Liver (tissue), 3 donors: ENCODE measurements around the gene SAMD8.

Source experiments
- EGR1 ChIP-seq, 2 donors: IDR thresholded peaks; 2 replicates each; pipeline ENCODE4 v1.6.1; 2016 to 2018; ENCODE audit warnings: antibody characterized with exemption in 2 of 2, low read depth in 2 of 2
- FOXA1 ChIP-seq: IDR thresholded peaks from 2 replicates; pipeline ENCODE4 v1.6.1; 2016; ENCODE audit warnings: antibody characterized with exemption
- FOXA2 ChIP-seq: IDR thresholded peaks from 2 replicates; pipeline ENCODE4 v1.6.1; 2016; ENCODE audit warnings: antibody characterized with exemption
- GABPA ChIP-seq, 2 donors: IDR thresholded peaks in 1 of 2; conservative IDR thresholded peaks in 1 of 2; 2 replicates each; pipeline ENCODE4 v1.6.1; 2016; ENCODE audit warnings: antibody characterized with exemption in 2 of 2, mild to moderate bottlenecking in 1 of 2, moderate library complexity in 1 of 2
- JUND ChIP-seq, 2 donors: IDR thresholded peaks; 2 replicates each; pipeline ENCODE4 v1.6.1; 2016; ENCODE audit warnings: antibody characterized with exemption in 2 of 2
- RAD21 ChIP-seq, 2 donors: IDR thresholded peaks; 2 replicates each; pipeline ENCODE4 v1.6.1; 2016; ENCODE audit warnings: antibody characterized with exemption in 2 of 2, mild to moderate bottlenecking in 2 of 2
- RXRA ChIP-seq, 2 donors: IDR thresholded peaks; 2 replicates each; pipeline ENCODE4 v1.6.1; 2017 to 2018; ENCODE audit warnings: antibody characterized with exemption in 2 of 2, mild to moderate bottlenecking in 1 of 2
- SP1 ChIP-seq: IDR thresholded peaks from 2 replicates; pipeline ENCODE4 v1.6.1; 2018; ENCODE audit warnings: antibody characterized with exemption, mild to moderate bottlenecking
- TAF1 ChIP-seq: conservative IDR thresholded peaks from 2 replicates; pipeline ENCODE4 v1.6.1; 2016; ENCODE audit warnings: antibody characterized with exemption, mild to moderate bottlenecking
- YY1 ChIP-seq: IDR thresholded peaks from 2 replicates; pipeline ENCODE4 v1.6.1; 2016; ENCODE audit warnings: antibody characterized with exemption, mild to moderate bottlenecking
- TF ChIP-seq, protein P1 (sequence below): fragments of 150-350 bp; IDR thresholded peaks from 2 replicates; pipeline ENCODE4 v1.5.1; 2017; ENCODE audit warnings: improper control_type of control experiment, low read depth, low read length; ENCODE audit not compliant: missing input control
- TF ChIP-seq, protein P2 (sequence below): IDR thresholded peaks from 2 replicates; pipeline ENCODE4 v1.6.1; 2016; ENCODE audit warnings: antibody characterized with exemption
- TF ChIP-seq, protein P3 (sequence below): IDR thresholded peaks from 2 replicates; pipeline ENCODE4 v1.6.1; 2016; ENCODE audit warnings: antibody characterized with exemption
- TF ChIP-seq, protein P4 (sequence below): IDR thresholded peaks from 2 replicates; pipeline ENCODE4 v1.6.1; 2016; ENCODE audit warnings: antibody characterized with exemption, mild to moderate bottlenecking
- donor health status: healthy.
- donor health status: healthy.

DNA sequence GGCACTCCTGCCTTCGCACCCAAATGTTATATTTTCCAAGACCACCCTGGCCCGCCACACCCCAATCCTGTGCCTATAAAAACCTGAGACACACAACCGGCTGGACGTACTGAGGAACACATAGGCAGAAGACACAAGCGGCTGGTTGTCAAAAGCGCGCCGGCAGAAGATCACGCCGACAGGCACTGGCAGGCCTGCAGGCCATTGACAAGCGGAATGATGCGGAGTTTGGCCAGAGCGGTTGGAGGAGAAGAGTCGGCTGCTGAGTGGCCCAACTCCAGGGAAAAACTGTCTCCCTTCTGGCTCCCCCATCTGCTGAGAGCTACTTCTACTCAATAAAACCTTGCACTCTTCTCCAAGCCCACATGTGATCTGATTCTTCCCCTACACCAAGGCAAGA, 39.7 kb upstream of the SAMD8 start:
- TF ChIP-seq RXRA (IDR thresholded peaks at IDR 0.05) (no peak), RAD21 (IDR thresholded peaks at IDR 0.05) (no peak), YY1 (no peak), TAF1 (no peak), GABPA (IDR thresholded peaks at IDR 0.05 in 1 of 2, conservative IDR thresholded peaks at IDR 0.05 in 1 of 2) (no peak), JUND (IDR thresholded peaks at IDR 0.05) (no peak), FOXA1 (no peak), EGR1 (IDR thresholded peaks at IDR 0.05; ENCODE audit: low read depth in 2 of 2) (no peak), FOXA2 (no peak), SP1 (no peak)
- TF ChIP-seq, protein P1, sequence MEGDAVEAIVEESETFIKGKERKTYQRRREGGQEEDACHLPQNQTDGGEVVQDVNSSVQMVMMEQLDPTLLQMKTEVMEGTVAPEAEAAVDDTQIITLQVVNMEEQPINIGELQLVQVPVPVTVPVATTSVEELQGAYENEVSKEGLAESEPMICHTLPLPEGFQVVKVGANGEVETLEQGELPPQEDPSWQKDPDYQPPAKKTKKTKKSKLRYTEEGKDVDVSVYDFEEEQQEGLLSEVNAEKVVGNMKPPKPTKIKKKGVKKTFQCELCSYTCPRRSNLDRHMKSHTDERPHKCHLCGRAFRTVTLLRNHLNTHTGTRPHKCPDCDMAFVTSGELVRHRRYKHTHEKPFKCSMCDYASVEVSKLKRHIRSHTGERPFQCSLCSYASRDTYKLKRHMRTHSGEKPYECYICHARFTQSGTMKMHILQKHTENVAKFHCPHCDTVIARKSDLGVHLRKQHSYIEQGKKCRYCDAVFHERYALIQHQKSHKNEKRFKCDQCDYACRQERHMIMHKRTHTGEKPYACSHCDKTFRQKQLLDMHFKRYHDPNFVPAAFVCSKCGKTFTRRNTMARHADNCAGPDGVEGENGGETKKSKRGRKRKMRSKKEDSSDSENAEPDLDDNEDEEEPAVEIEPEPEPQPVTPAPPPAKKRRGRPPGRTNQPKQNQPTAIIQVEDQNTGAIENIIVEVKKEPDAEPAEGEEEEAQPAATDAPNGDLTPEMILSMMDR, result no peak
- TF ChIP-seq, protein P2, sequence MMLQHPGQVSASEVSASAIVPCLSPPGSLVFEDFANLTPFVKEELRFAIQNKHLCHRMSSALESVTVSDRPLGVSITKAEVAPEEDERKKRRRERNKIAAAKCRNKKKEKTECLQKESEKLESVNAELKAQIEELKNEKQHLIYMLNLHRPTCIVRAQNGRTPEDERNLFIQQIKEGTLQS, result no peak
- TF ChIP-seq, protein P3, sequence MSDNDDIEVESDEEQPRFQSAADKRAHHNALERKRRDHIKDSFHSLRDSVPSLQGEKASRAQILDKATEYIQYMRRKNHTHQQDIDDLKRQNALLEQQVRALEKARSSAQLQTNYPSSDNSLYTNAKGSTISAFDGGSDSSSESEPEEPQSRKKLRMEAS, result no peak
- TF ChIP-seq, protein P4, sequence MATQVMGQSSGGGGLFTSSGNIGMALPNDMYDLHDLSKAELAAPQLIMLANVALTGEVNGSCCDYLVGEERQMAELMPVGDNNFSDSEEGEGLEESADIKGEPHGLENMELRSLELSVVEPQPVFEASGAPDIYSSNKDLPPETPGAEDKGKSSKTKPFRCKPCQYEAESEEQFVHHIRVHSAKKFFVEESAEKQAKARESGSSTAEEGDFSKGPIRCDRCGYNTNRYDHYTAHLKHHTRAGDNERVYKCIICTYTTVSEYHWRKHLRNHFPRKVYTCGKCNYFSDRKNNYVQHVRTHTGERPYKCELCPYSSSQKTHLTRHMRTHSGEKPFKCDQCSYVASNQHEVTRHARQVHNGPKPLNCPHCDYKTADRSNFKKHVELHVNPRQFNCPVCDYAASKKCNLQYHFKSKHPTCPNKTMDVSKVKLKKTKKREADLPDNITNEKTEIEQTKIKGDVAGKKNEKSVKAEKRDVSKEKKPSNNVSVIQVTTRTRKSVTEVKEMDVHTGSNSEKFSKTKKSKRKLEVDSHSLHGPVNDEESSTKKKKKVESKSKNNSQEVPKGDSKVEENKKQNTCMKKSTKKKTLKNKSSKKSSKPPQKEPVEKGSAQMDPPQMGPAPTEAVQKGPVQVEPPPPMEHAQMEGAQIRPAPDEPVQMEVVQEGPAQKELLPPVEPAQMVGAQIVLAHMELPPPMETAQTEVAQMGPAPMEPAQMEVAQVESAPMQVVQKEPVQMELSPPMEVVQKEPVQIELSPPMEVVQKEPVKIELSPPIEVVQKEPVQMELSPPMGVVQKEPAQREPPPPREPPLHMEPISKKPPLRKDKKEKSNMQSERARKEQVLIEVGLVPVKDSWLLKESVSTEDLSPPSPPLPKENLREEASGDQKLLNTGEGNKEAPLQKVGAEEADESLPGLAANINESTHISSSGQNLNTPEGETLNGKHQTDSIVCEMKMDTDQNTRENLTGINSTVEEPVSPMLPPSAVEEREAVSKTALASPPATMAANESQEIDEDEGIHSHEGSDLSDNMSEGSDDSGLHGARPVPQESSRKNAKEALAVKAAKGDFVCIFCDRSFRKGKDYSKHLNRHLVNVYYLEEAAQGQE, result no peak
